Measurements from ENCODE around the gene AIFM3. TPM values are rescaled to one million over a fixed set of nuclear protein-coding genes. Genes with fewer than 3 reads are reported as not detected.
A peak's percentile ranks its signal among the peaks of the same experiment; 100 is the strongest.

AIFM3 gene
- total and polyA plus RNA-seq, 2 of the 13 experiments (the other 11 are each of a cell fraction or from before 2014, with no cell fraction given) = 9.0 to 15.3 TPM

GRCh38 chr22:20981787-20982562, 14.9 kb downstream of the AIFM3 start, which contains the start of gene LZTR1 (continued):
- TF ChIP-seq MLXIP (CRISPR knock-in tag; IDR thresholded peaks at IDR 0.05; ENCODE audit: borderline replicate concordance) = peak; percentile 61; the same call in 1 of the 2 replicates
- TF ChIP-seq CAMTA2 (CRISPR knock-in tag; IDR thresholded peaks at IDR 0.05; ENCODE audit: borderline replicate concordance) = peak; percentile 93
- peak; percentile 80; the same call in 1 of the 2 replicates for TF ChIP-seq ZNF280B (CRISPR knock-in tag; IDR thresholded peaks at IDR 0.05; ENCODE audit: borderline replicate concordance)
- peak; percentile 90 for TF ChIP-seq JARID2 (CRISPR knock-in tag; IDR thresholded peaks at IDR 0.05; ENCODE audit: insufficient replicate concordance)
- TF ChIP-seq ZNF264 (CRISPR knock-in tag; IDR thresholded peaks at IDR 0.05) = peak; percentile 95
- TF ChIP-seq JUND (CRISPR knock-in tag; IDR thresholded peaks at IDR 0.05) = peak; percentile 29; the same call in 1 of the 2 replicates
- peak; percentile 89 for TF ChIP-seq HDAC1 (CRISPR knock-in tag; IDR thresholded peaks at IDR 0.05)
- TF ChIP-seq ISL2 (CRISPR knock-in tag; IDR thresholded peaks at IDR 0.05) = peak; percentile 84
- peak; percentile 60; the same call in 1 of the 2 replicates for TF ChIP-seq E2F5 (CRISPR knock-in tag; conservative IDR thresholded peaks at IDR 0.05)
- TF ChIP-seq HCFC1 (IDR thresholded peaks at IDR 0.05; ENCODE audit: low read depth, low read length) = peak; percentile 80
- peak; percentile 80; the same call in 1 of the 2 replicates for TF ChIP-seq ZFAT (CRISPR knock-in tag; conservative IDR thresholded peaks at IDR 0.05)
- no peak for TF ChIP-seq RFX5 (IDR thresholded peaks at IDR 0.05; ENCODE audit: low read depth, low read length)
- TF ChIP-seq ZNF503 (CRISPR knock-in tag; IDR thresholded peaks at IDR 0.05) = peak; percentile 92
- no peak for TF ChIP-seq MIER2 (CRISPR knock-in tag; IDR thresholded peaks at IDR 0.05)
- TF ChIP-seq MTA1 (CRISPR knock-in tag; IDR thresholded peaks at IDR 0.05; ENCODE audit: borderline replicate concordance) = peak; percentile 52; the same call in 1 of the 2 replicates
- peak; percentile 96 for TF ChIP-seq SMAD1 (CRISPR knock-in tag; IDR thresholded peaks at IDR 0.05; ENCODE audit: borderline replicate concordance, low read depth)
- peak; percentile 79 for TF ChIP-seq ZSCAN5A (CRISPR knock-in tag; IDR thresholded peaks at IDR 0.05; ENCODE audit: borderline replicate concordance)
- peak; percentile 70; the same call in 1 of the 2 replicates for TF ChIP-seq ZSCAN29 (CRISPR knock-in tag; conservative IDR thresholded peaks at IDR 0.05)
